ENCODE measurements around the gene GUCY2C.
A peak's percentile ranks its signal among the peaks of the same experiment; 100 is the strongest.

GUCY2C gene

DNA sequence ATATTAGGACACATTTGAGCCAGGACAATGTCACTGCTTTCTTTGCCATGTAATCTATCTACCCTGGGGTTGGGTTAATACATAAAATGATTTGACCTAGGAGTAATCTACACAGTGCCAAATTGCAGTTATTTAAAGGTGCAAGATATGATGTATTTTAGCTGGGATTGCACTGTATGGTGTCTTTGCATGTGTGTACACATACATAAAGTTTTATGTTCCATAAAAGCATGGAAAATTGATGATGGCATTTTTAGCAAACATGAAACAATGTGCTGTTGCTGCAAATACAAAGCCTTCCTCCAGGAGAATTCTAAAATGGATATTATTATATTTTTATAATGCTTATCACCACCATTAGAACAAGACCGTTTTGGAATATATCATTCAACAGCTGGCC is 104.7 kb downstream of the GUCY2C start:
- TF ChIP-seq, protein P1, sequence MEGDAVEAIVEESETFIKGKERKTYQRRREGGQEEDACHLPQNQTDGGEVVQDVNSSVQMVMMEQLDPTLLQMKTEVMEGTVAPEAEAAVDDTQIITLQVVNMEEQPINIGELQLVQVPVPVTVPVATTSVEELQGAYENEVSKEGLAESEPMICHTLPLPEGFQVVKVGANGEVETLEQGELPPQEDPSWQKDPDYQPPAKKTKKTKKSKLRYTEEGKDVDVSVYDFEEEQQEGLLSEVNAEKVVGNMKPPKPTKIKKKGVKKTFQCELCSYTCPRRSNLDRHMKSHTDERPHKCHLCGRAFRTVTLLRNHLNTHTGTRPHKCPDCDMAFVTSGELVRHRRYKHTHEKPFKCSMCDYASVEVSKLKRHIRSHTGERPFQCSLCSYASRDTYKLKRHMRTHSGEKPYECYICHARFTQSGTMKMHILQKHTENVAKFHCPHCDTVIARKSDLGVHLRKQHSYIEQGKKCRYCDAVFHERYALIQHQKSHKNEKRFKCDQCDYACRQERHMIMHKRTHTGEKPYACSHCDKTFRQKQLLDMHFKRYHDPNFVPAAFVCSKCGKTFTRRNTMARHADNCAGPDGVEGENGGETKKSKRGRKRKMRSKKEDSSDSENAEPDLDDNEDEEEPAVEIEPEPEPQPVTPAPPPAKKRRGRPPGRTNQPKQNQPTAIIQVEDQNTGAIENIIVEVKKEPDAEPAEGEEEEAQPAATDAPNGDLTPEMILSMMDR (IDR thresholded peaks at IDR 0.05; ENCODE audit: low read depth, low read length, missing control alignments): no peak
- H3K4me3 ChIP-seq (ENCODE audit: low read depth, low read length): no peak overlapping the region
- DNase-seq (ENCODE audit: low read depth): no peak
- in situ Hi-C loops (cut with HindIII; ENCODE audit: low sequenced_read_pairs): no loop called here

- TF ChIP-seq, protein P1 (IDR thresholded peaks at IDR 0.05; ENCODE audit: low read depth, low read length, missing control alignments): no peak
- in situ Hi-C loops (cut with HindIII; ENCODE audit: low sequenced_read_pairs): no loop called here
- H3K4me3 ChIP-seq (ENCODE audit: low read depth, low read length): no peak overlapping the region
- no peak for DNase-seq (ENCODE audit: low read depth)
These were observed 107.0 kb downstream of the GUCY2C start for GRCh38 chr12:14589169-14590004.

- TF ChIP-seq, protein P1 (IDR thresholded peaks at IDR 0.05; ENCODE audit: low read depth, low read length, missing control alignments): no peak
- in situ Hi-C loops (cut with HindIII; ENCODE audit: low sequenced_read_pairs): no loop called here
- H3K4me3 ChIP-seq (ENCODE audit: low read depth, low read length): no peak overlapping the region
- no peak for DNase-seq (ENCODE audit: low read depth)
These were observed 107.8 kb downstream of the GUCY2C start for GRCh38 chr12:14588571-14588970.

- TF ChIP-seq, protein P1 (IDR thresholded peaks at IDR 0.05; ENCODE audit: low read depth, low read length, missing control alignments): no peak
- in situ Hi-C loops (cut with HindIII; ENCODE audit: low sequenced_read_pairs): no loop called here
- H3K4me3 ChIP-seq (ENCODE audit: low read depth, low read length): no peak overlapping the region
- no peak for DNase-seq (ENCODE audit: low read depth)
These were observed 117.8 kb downstream of the GUCY2C start for GRCh38 chr12:14578646-14579045.

DNA sequence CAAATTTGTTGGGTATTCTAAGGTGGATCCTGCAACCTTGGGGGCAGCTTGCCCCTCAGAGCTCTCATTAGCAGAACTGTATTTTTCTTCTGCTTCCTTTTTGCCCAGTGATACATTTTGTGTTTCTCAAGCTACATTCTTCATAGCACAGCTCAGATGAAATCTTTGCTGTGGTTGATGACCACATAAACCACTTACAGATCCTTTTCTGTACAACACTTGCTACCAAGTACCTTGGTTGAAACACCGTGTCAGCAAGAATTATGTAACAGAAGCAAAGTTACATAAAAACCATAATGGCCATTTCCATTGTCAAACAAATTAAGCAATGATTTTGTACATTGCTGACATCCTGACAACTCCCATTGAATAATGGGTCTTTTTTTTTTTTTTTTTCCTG is 119.1 kb downstream of the GUCY2C start:
- in situ Hi-C loops (cut with HindIII; ENCODE audit: low sequenced_read_pairs): no loop called here
- TF ChIP-seq, protein P1 (IDR thresholded peaks at IDR 0.05; ENCODE audit: low read depth, low read length, missing control alignments): no peak
- H3K4me3 ChIP-seq (ENCODE audit: low read depth, low read length): no peak overlapping the region
- DNase-seq (ENCODE audit: low read depth): peak; percentile 6

DNA sequence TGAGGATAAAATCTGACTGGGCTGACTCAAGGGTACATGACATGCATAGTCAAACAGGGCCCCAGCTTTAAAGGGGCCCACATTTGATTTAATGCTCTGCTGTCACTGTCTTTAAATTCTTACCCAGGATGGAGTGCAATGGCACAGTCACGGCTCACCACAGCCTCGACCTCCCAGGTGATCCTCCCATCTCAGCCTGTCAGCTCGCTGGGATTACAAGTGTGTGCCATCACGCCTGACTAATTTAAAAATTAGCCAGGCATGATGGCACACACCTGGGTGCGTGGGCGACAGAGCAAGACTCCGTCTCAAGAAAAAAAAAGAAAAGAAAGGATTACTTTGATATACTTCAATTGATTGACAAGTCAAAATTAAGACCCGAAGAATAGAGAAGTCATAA is 119.5 kb downstream of the GUCY2C start:
- H3K4me3 ChIP-seq (ENCODE audit: low read depth, low read length): no peak overlapping the region
- DNase-seq (ENCODE audit: low read depth): no peak
- in situ Hi-C loops (cut with HindIII; ENCODE audit: low sequenced_read_pairs): no loop called here
- TF ChIP-seq, protein P1 (IDR thresholded peaks at IDR 0.05; ENCODE audit: low read depth, low read length, missing control alignments): no peak

Measured in astrocyte of the cerebellum (primary cell).